Kidney epithelial cell (primary cell): Measurements from ENCODE around the gene LINGO3. TPM values are rescaled to one million over a fixed set of nuclear protein-coding genes. Genes with fewer than 3 reads are reported as not detected.

Experiments
- DNase-seq: peaks from one replicate; pipeline ENCODE4 v3.0.0-alpha.2; 2010; ENCODE audit warnings: low read depth
- H3K27me3 ChIP-seq: 2 replicates; pipeline ENCODE4 v1.6.0; 2011; ENCODE audit warnings: low read length; ENCODE audit not compliant: control insufficient read depth, insufficient read depth
- H3K36me3 ChIP-seq: 2 replicates; pipeline ENCODE4 v1.5.1; 2011; ENCODE audit warnings: low read length; ENCODE audit not compliant: control insufficient read depth, insufficient read depth
- H3K4me3 ChIP-seq: 2 replicates; pipeline ENCODE4 v1.5.1; 2011; ENCODE audit warnings: low read depth, mild to moderate bottlenecking, control low read depth, low read length
- CTCF ChIP-seq: IDR thresholded peaks from 2 replicates; pipeline ENCODE4 v1.5.1; 2011; ENCODE audit warnings: mild to moderate bottlenecking, moderate library complexity, low read length, control low read depth, inconsistent platforms; ENCODE audit not compliant: insufficient read depth, poor library complexity, severe bottlenecking
- total RNA-seq: library from RNA; depleted of rRNA; stranded (reverse); fragments of >200 nt; gene quantifications from 2 replicates; pipeline ENCODE4 v1.2.3, GENCODE V29; 2015

Gene LINGO3
- total RNA-seq, 1 donor from 2014 or later = not detected

- TF ChIP-seq CTCF = no peak
- Histone ChIP-seq H3K27me3 (no peaks in the 10 kb centered on the region), H3K4me3 (no peak overlapping the region), H3K36me3 (no peaks in the 10 kb centered on the region)
- DNase-seq = no peak
Measured at GRCh38 chr19:2325281-2326046, 17.5 kb upstream of the LINGO3 start.

GRCh38 chr19:2324220-2324948 lies 16.4 kb upstream of the LINGO3 start:
- no peak for TF ChIP-seq CTCF
- Histone ChIP-seq H3K27me3 (no peaks in the 10 kb centered on the region), H3K4me3 (no peak overlapping the region), H3K36me3 (no peaks in the 10 kb centered on the region)
- no peak for DNase-seq

GRCh38 chr19:2323707-2324106 lies 15.8 kb upstream of the LINGO3 start:
- no peak overlapping the region for H3K4me3 ChIP-seq
- no peaks in the 10 kb centered on the region for H3K36me3 ChIP-seq
- no peaks in the 10 kb centered on the region for H3K27me3 ChIP-seq
- DNase-seq = no peak
- TF ChIP-seq CTCF = no peak

GRCh38 chr19:2321565-2322283 lies 13.8 kb upstream of the LINGO3 start:
- DNase-seq = no peak
- Histone ChIP-seq H3K36me3 (no peaks in the 10 kb centered on the region), H3K27me3 (peaks cover 3% of the 10 kb centered on the region), H3K4me3 (no peak overlapping the region)
- TF ChIP-seq CTCF = no peak

- no peak for TF ChIP-seq CTCF
- Histone ChIP-seq H3K4me3 (no peak overlapping the region), H3K27me3 (peaks cover 3% of the 10 kb centered on the region), H3K36me3 (no peaks in the 10 kb centered on the region)
- DNase-seq = no peak
Measured at GRCh38 chr19:2320939-2321338, 13.0 kb upstream of the LINGO3 start.
